Caco-2 (cell line): ENCODE data around the gene DVL1. TPM values are rescaled to one million over a fixed set of nuclear protein-coding genes. Genes with fewer than 3 reads are reported as not detected.

Source experiments
- BruUV-seq: library from RNA; stranded (reverse); fragments of 400-500 nt; replicated peaks from 2 replicates; lab custom pipeline; 2021; lab: Mats Ljungman, UMichigan
- CTCF ChIA-PET: fragments of 300-600 bp; sonication (Branson Sonifier 250); formaldehyde crosslinking; loops from one replicate; lab custom pipeline; 2022; ENCODE audit warnings: antibody characterized with exemption; lab: Charles Lee
- POLR2A ChIA-PET: fragments of 300-600 bp; sonication (Branson Sonifier 250); formaldehyde crosslinking; loops from one replicate; lab custom pipeline; 2022; ENCODE audit warnings: antibody characterized with exemption; lab: Charles Lee
- DNase-seq, 2 experiments: peaks; one replicate each; pipeline versions ENCODE4 v3.0.0 to v3.0.0-alpha.2; 2020 to 2022
- H3K27me3 ChIP-seq: replicated peaks from 2 replicates; pipeline ENCODE4 v1.6.0; 2011; ENCODE audit warnings: low read length; ENCODE audit not compliant: control insufficient read depth, insufficient read depth
- H3K36me3 ChIP-seq: 2 replicates; pipeline ENCODE4 v1.5.1; 2011; ENCODE audit warnings: low read length; ENCODE audit not compliant: control insufficient read depth, insufficient read depth
- H3K4me1 ChIP-seq: fragments of 250-450 bp; sonication (Bioruptor Pico); 2 replicates; pipeline ENCODE4 v1.5.1; 2020; ENCODE audit warnings: mild to moderate bottlenecking
- H3K4me3 ChIP-seq: 2 replicates; pipeline ENCODE4 v1.5.1; 2011; ENCODE audit warnings: low read depth, mild to moderate bottlenecking, control low read depth, low read length
- H3K9me3 ChIP-seq: fragments of 250-450 bp; sonication (Bioruptor Pico); 2 replicates; pipeline ENCODE4 v1.5.1; 2020; ENCODE audit warnings: mild to moderate bottlenecking, moderate library complexity
- H3K27ac Mint-ChIP-seq: one replicate; pipeline ENCODE4 v1.8.0; 2022; ENCODE audit warnings: mixed read lengths; ENCODE audit not compliant: unreplicated experiment
- H3K27me3 Mint-ChIP-seq: one replicate; pipeline ENCODE4 v1.8.0; 2022; ENCODE audit warnings: mixed read lengths; ENCODE audit not compliant: insufficient read depth, unreplicated experiment
- H3K36me3 Mint-ChIP-seq: one replicate; pipeline ENCODE4 v1.8.0; 2022; ENCODE audit warnings: mild to moderate bottlenecking, mixed read lengths; ENCODE audit not compliant: insufficient read depth, unreplicated experiment
- H3K4me1 Mint-ChIP-seq: one replicate; pipeline ENCODE4 v1.8.0; 2022; ENCODE audit warnings: low read depth, mixed read lengths; ENCODE audit not compliant: unreplicated experiment
- H3K4me3 Mint-ChIP-seq: one replicate; pipeline ENCODE4 v1.8.0; 2022; ENCODE audit warnings: mild to moderate bottlenecking, moderate library complexity, mixed read lengths; ENCODE audit not compliant: unreplicated experiment
- H3K9me3 Mint-ChIP-seq: one replicate; pipeline ENCODE4 v1.8.0; 2022; ENCODE audit warnings: mixed read lengths; ENCODE audit not compliant: unreplicated experiment
- CTCF ChIP-seq, 2 experiments: fragments of 200-600 bp in 1 of 2; IDR thresholded peaks; 1 replicate in 1 of 2; 2 replicates in 1 of 2; pipeline versions ENCODE4 v1.5.1 to v1.8.0; 2011 to 2022; ENCODE audit warnings: antibody characterized with exemption in 1 of 2, control low read depth in 1 of 2, inconsistent platforms in 1 of 2, low read depth in 1 of 2, low read length in 1 of 2, mild to moderate bottlenecking in 1 of 2, moderate library complexity in 1 of 2; ENCODE audit not compliant: insufficient read depth in 1 of 2, severe bottlenecking in 1 of 2, unreplicated experiment in 1 of 2
- intact Hi-C: fragments of 100-400 bp; cut with micrococcal nuclease; formaldehyde crosslinking; loops from one replicate; pipeline ENCODE4 v1.10.0; 2022; ENCODE audit not compliant: unreplicated experiment
- total RNA-seq: library from RNA; stranded (reverse); gene quantifications from 2 replicates; pipeline ENCODE4 v1.2.3, GENCODE V29; 2022

Gene DVL1
- total RNA-seq, 1 experiment from 2014 or later: 40.6 TPM

DNA sequence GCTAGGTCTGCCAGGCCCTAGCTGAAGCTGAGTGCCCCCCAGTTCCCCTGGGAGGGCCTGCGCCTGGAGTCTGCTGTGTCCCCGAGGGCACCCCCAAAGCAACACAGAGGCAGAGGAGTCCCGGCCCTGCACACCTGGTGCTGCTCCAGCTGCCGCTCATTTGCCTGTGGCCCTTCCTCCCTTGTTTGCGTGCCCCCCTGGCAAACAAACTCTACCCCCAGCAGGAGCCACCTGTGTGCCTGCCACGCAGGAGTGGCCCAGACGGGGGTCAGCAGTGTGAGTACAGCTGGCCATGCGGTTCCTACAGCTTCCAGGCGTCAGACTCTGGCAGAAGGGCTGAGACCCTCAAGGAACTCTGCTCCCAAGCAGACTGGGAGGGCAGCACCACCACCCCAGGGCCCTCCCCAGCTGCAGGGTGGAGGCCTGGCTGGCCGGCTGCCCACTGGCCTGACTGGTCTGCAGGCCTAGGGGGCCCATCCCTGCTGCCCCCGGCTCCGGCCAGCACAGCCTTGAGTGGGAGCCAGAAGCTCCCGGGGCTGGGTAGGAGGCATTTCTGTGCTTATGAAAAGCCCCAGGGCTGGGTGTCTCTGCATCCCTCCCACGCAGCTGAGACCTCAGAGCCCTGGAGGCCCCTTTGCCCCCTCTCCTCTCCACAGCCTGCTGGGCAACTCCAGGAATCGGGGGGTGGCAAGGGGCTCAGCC, 18.7 kb downstream of the DVL1 start:
- H3K4me3 Mint-ChIP-seq: no peak overlapping the region
- H3K27ac Mint-ChIP-seq: no peak overlapping the region
- H3K4me1 ChIP-seq: 0 out of 2 replicates have a peak, but pooled peaks cover 4% of the 10 kb centered on the region
- no peaks in the 10 kb centered on the region for H3K4me1 Mint-ChIP-seq
- POLR2A ChIA-PET: no interaction called here
- no peaks in the 10 kb centered on the region for H3K27me3 ChIP-seq
- intact Hi-C loops: no loop called here
- H3K9me3 Mint-ChIP-seq: no peaks in the 10 kb centered on the region
- no peak for DNase-seq
- H3K27me3 Mint-ChIP-seq: no peaks in the 10 kb centered on the region
- peaks cover 50% of the 10 kb centered on the region for H3K36me3 Mint-ChIP-seq
- no peaks in the 10 kb centered on the region for H3K36me3 ChIP-seq
- BruUV-seq: no TSS peak
- no peak overlapping the region for H3K4me3 ChIP-seq
- no peak for TF ChIP-seq CTCF (IDR thresholded peaks at IDR 0.05; ENCODE audit: insufficient read depth in 1 of 2, low read depth in 1 of 2, low read length in 1 of 2, severe bottlenecking in 1 of 2, unreplicated experiment in 1 of 2)
- H3K9me3 ChIP-seq: no peaks in the 10 kb centered on the region
- CTCF ChIA-PET: no interaction called here

GRCh38 chr1:1329304-1330210, 19.7 kb downstream of the DVL1 start:
- Mint-ChIP-seq H3K27ac (no peak overlapping the region), H3K9me3 (no peaks in the 10 kb centered on the region), H3K27me3 (no peaks in the 10 kb centered on the region), H3K36me3 (peaks cover 51% of the 10 kb centered on the region), H3K4me3 (no peak overlapping the region), H3K4me1 (no peaks in the 10 kb centered on the region)
- Histone ChIP-seq H3K36me3 (no peaks in the 10 kb centered on the region), H3K4me1 (0 out of 2 replicates have a peak, but pooled peaks cover 5% of the 10 kb centered on the region), H3K9me3 (no peaks in the 10 kb centered on the region), H3K27me3 (no peaks in the 10 kb centered on the region), H3K4me3 (no peak overlapping the region)
- BruUV-seq: no TSS peak
- CTCF ChIA-PET: no interaction called here
- intact Hi-C loops: no loop called here
- no peak for TF ChIP-seq CTCF (IDR thresholded peaks at IDR 0.05; ENCODE audit: insufficient read depth in 1 of 2, low read depth in 1 of 2, low read length in 1 of 2, severe bottlenecking in 1 of 2, unreplicated experiment in 1 of 2)
- DNase-seq: no peak
- POLR2A ChIA-PET: no interaction called here

DNA sequence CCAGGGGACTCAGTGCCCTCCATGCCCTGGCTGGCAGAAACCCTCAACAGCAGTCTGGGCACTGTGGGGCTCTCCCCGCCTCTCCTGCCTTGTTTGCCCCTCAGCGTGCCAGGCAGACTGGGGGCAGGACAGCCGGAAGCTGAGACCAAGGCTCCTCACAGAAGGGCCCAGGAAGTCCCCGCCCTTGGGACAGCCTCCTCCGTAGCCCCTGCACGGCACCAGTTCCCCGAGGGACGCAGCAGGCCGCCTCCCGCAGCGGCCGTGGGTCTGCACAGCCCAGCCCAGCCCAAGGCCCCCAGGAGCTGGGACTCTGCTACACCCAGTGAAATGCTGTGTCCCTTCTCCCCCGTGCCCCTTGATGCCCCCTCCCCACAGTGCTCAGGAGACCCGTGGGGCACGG, 21.0 kb downstream of the DVL1 start:
- Mint-ChIP-seq H3K4me1 (peaks cover 6% of the 10 kb centered on the region), H3K27me3 (no peaks in the 10 kb centered on the region), H3K36me3 (peaks cover 44% of the 10 kb centered on the region), H3K9me3 (no peaks in the 10 kb centered on the region), H3K4me3 (no peak overlapping the region), H3K27ac (no peak overlapping the region)
- no TSS peak for BruUV-seq
- no peaks in the 10 kb centered on the region for H3K27me3 ChIP-seq
- H3K4me1 ChIP-seq: 0 out of 2 replicates have a peak, but pooled peaks cover 5% of the 10 kb centered on the region
- no peaks in the 10 kb centered on the region for H3K36me3 ChIP-seq
- intact Hi-C loops: no loop called here
- no peak for DNase-seq
- ChIA-PET POLR2A (no interaction called here), CTCF (no interaction called here)
- no peak for TF ChIP-seq CTCF (IDR thresholded peaks at IDR 0.05; ENCODE audit: insufficient read depth in 1 of 2, low read depth in 1 of 2, low read length in 1 of 2, severe bottlenecking in 1 of 2, unreplicated experiment in 1 of 2)
- no peak overlapping the region for H3K4me3 ChIP-seq
- no peaks in the 10 kb centered on the region for H3K9me3 ChIP-seq
